ENCODE measurements around the gene ZBTB2.

GRCh38 chr6:151381722-151382121, 9.6 kb downstream of the ZBTB2 start:
- TF ChIP-seq CTCF (IDR thresholded peaks at IDR 0.05) (no peak), POLR2A (IDR thresholded peaks at IDR 0.05) (no peak)

Measured in body of pancreas (tissue), 4 donors.